GM12878 (cell line): ENCODE data around the gene MAFF. TPM values are rescaled to one million over a fixed set of nuclear protein-coding genes. Genes with fewer than 3 reads are reported as not detected.

Experiments
- ATAC-seq: fragments of 200-7000 bp; cut with Tn5 transposase; 3 replicates; pipeline ENCODE4 v1.9.1; 2020; ENCODE audit warnings: mild to moderate bottlenecking, moderate library complexity
- BruUV-seq: library from RNA; stranded (reverse); fragments of 400-500 nt; replicated peaks from 2 replicates; lab custom pipeline; 2021; lab: Mats Ljungman, UMichigan
- CTCF ChIA-PET: fragments of 300-600 bp; sonication (Branson Sonifier 250); formaldehyde crosslinking; extraction: SDS; loops from one replicate; lab custom pipeline; 2021; ENCODE audit warnings: inconsistent platforms; lab: Yijun Ruan, JAX
- POLR2A ChIA-PET: fragments of 350-600 bp; formaldehyde crosslinking; extraction: SDS; loops from one replicate; lab custom pipeline; 2021; ENCODE audit warnings: inconsistent platforms; lab: Charles Lee
- RAD21 ChIA-PET: fragments of 300-600 bp; sonication (Branson Sonifier 250); formaldehyde crosslinking; loops from one replicate; lab custom pipeline; 2023; ENCODE audit warnings: antibody characterized with exemption; ENCODE audit not compliant: unreplicated experiment; lab: Charles Lee
- SMC1A ChIA-PET: fragments of 300-600 bp; sonication (Branson Sonifier 250); formaldehyde crosslinking; loops from one replicate; lab custom pipeline; 2023; ENCODE audit not compliant: unreplicated experiment, uncharacterized antibody; lab: Charles Lee
- DNase-seq: peaks from one replicate; pipeline ENCODE4 v3.0.0-alpha.2; 2011; ENCODE audit warnings: low read depth, low spot score
- FAIRE-seq: peaks from 3 replicates; lab custom pipeline; 2011; peaks lifted over from hg19 to GRCh38; lab: Jason Lieb, UNC
- H2AFZ ChIP-seq: 2 replicates; pipeline ENCODE4 v1.6.0; 2011; ENCODE audit warnings: low read depth, low read length, control low read depth; ENCODE audit not compliant: control insufficient read depth
- H3K27ac ChIP-seq: 2 replicates; pipeline ENCODE4 v1.5.1; 2011; ENCODE audit warnings: control low read depth; ENCODE audit not compliant: control insufficient read depth, insufficient read depth
- H3K27me3 ChIP-seq, 2 experiments: replicated peaks in 1 of 2; 2 replicates each; pipeline versions ENCODE4 v1.6.0 to v1.6.1; 2011; ENCODE audit warnings: low read length in 1 of 2; ENCODE audit not compliant: control insufficient read depth in 2 of 2, insufficient read depth in 2 of 2
- H3K36me3 ChIP-seq, 2 experiments: 2 replicates each; pipeline ENCODE4 v1.5.1; 2011; ENCODE audit warnings: low read length in 1 of 2; ENCODE audit not compliant: control insufficient read depth in 2 of 2, insufficient read depth in 2 of 2
- H3K4me1 ChIP-seq: 2 replicates; pipeline ENCODE4 v1.6.1; 2011; ENCODE audit warnings: mild to moderate bottlenecking, low read length, moderate library complexity, mixed read lengths; ENCODE audit not compliant: control insufficient read depth, insufficient read depth
- H3K4me2 ChIP-seq: 2 replicates; pipeline ENCODE4 v1.6.0; 2011; ENCODE audit warnings: control low read depth; ENCODE audit not compliant: control insufficient read depth, insufficient read depth
- H3K4me3 ChIP-seq: fragments of 200-600 bp; sonication (generic); 2 replicates; pipeline ENCODE4 v1.5.1; 2016
- H3K79me2 ChIP-seq: 2 replicates; pipeline ENCODE4 v1.6.0; 2011; ENCODE audit warnings: low read length; ENCODE audit not compliant: control insufficient read depth, insufficient read depth
- H3K9ac ChIP-seq: 2 replicates; pipeline ENCODE4 v1.8.0; 2011; ENCODE audit warnings: low read length, control low read depth, mixed read lengths; ENCODE audit not compliant: control insufficient read depth, insufficient read depth
- H3K9me3 ChIP-seq: replicated peaks from 3 replicates; pipeline ENCODE4 v1.5.1; 2011; ENCODE audit warnings: mild to moderate bottlenecking, low read length; ENCODE audit not compliant: control insufficient read depth, insufficient read depth
- H4K20me1 ChIP-seq: 2 replicates; pipeline ENCODE4 v1.6.0; 2011; ENCODE audit not compliant: control insufficient read depth, insufficient read depth
- BRCA1 ChIP-seq: IDR thresholded peaks from 2 replicates; pipeline ENCODE4 v1.6.1; 2011; ENCODE audit warnings: low read depth, low read length, improper control_type of control experiment
- CEBPB ChIP-seq, 2 experiments: fragments of 150-350 bp in 1 of 2; IDR thresholded peaks; 2 replicates each; pipeline ENCODE4 v1.6.1; 2012 to 2014; ENCODE audit warnings: low read depth in 2 of 2, low read length in 2 of 2, borderline replicate concordance in 1 of 2, inconsistent platforms in 1 of 2
- CREM ChIP-seq: IDR thresholded peaks from 2 replicates; pipeline ENCODE4 v1.6.1; 2014; ENCODE audit warnings: antibody characterized with exemption, low read depth
- IKZF1 ChIP-seq: fragments of 450-650 bp; conservative IDR thresholded peaks from 2 replicates; pipeline ENCODE4 v1.6.1; 2017; ENCODE audit warnings: antibody characterized with exemption, mild to moderate bottlenecking
- LARP7 ChIP-seq: fragments of 450-650 bp; IDR thresholded peaks from 2 replicates; pipeline ENCODE4 v1.6.1; 2017; ENCODE audit warnings: mild to moderate bottlenecking
- MTA2 ChIP-seq: fragments of 450-650 bp; IDR thresholded peaks from 2 replicates; pipeline ENCODE4 v1.6.1; 2016; ENCODE audit warnings: low read depth, mild to moderate bottlenecking, moderate library complexity
- NFXL1 ChIP-seq: fragments of 450-650 bp; IDR thresholded peaks from 2 replicates; pipeline ENCODE4 v1.6.1; 2017; ENCODE audit warnings: antibody characterized with exemption, mild to moderate bottlenecking, borderline replicate concordance
- NKRF ChIP-seq: fragments of 450-650 bp; conservative IDR thresholded peaks from 2 replicates; pipeline ENCODE4 v1.6.1; 2017; ENCODE audit warnings: mild to moderate bottlenecking, moderate library complexity
- NR2F1 ChIP-seq: fragments of 450-650 bp; conservative IDR thresholded peaks from 2 replicates; pipeline ENCODE4 v1.6.1; 2017; ENCODE audit warnings: mild to moderate bottlenecking
- NRF1 ChIP-seq: conservative IDR thresholded peaks from 2 replicates; pipeline ENCODE4 v1.6.1; 2011; ENCODE audit warnings: mild to moderate bottlenecking, low read depth, low read length, improper control_type of control experiment
- PAX5 ChIP-seq: IDR thresholded peaks from 2 replicates; pipeline ENCODE4 v1.6.1; 2011; ENCODE audit warnings: low read depth, low read length, borderline replicate concordance
- REST ChIP-seq: IDR thresholded peaks from 2 replicates; pipeline ENCODE4 v1.6.1; 2012; ENCODE audit warnings: mild to moderate bottlenecking, low read depth, low read length
- SREBF1 ChIP-seq: IDR thresholded peaks from 2 replicates; pipeline ENCODE4 v1.6.1; 2012; ENCODE audit warnings: mild to moderate bottlenecking, low read length
- YY1 ChIP-seq: IDR thresholded peaks from 2 replicates; pipeline ENCODE4 v1.6.1; 2011; ENCODE audit warnings: low read depth, mild to moderate bottlenecking, low read length
- ZBTB33 ChIP-seq: fragments of 450-650 bp; IDR thresholded peaks from 2 replicates; pipeline ENCODE4 v1.6.1; 2017; ENCODE audit warnings: mild to moderate bottlenecking
- ZNF622 ChIP-seq: fragments of 450-650 bp; IDR thresholded peaks from 2 replicates; pipeline ENCODE4 v1.6.1; 2017; ENCODE audit warnings: mild to moderate bottlenecking, inconsistent platforms
- WGBS: methylation state at CpG from one replicate; pipeline ENCODE4 v1.1.6; 2016; ENCODE audit warnings: low lambda C conversion rate; ENCODE audit not compliant: insufficient replicate concordance, insufficient coverage; ENCODE audit errors: missing lambda C conversion rate; 5-methylcytosine and 5-hydroxymethylcytosine counted together
- in situ Hi-C: fragments of 300-500 bp; cut with MboI; formaldehyde crosslinking; loops from 9 replicates; pipeline ENCODE4 v1.14.3; 2018; ENCODE audit warnings: mixed read lengths
- intact Hi-C: fragments of 100-400 bp; cut with micrococcal nuclease; formaldehyde crosslinking; loops from one replicate; pipeline ENCODE4 v1.14.2; 2022; ENCODE audit not compliant: unreplicated experiment
- polyA plus RNA-seq, 11 experiments: library from polyadenylated mRNA; depleted of rRNA in 4 of 11; unstranded in 6 of 11; stranded (reverse) in 5 of 11; fragments of >200 nt; fragmentation: Nextera tagmentation in 4 of 11; fragmentation: Illumina TruSeq in 1 of 11; extraction: Ambion mirVana in 4 of 11; extraction: Trizol in 1 of 11; gene quantifications; 1 replicate in 1 of 11; 2 replicates in 10 of 11; pipeline versions ENCODE4 v1.2.1 to v1.2.3, GENCODE V29; 2011 to 2016; ENCODE audit warnings: inconsistent platforms in 2 of 11, missing spikeins in 2 of 11, low read depth in 1 of 11
- total RNA-seq, 4 experiments: library from RNA; depleted of rRNA in 3 of 4; stranded (reverse); fragments of >200 nt in 3 of 4; fragmentation: Illumina TruSeq in 1 of 4; extraction: Trizol in 1 of 4; gene quantifications; 2 replicates each; pipeline versions ENCODE4 v1.2.1 to v1.2.3, GENCODE V29; 2013 to 2021

MAFF gene
- total and polyA plus RNA-seq, 10 of the 15 experiments (the other 5 are each of a cell fraction or from before 2014, with no cell fraction given), result 0.22 to 2.3 (median 0.81) TPM; not detected in 1

GRCh38 chr22:38235240-38235850 lies 33.6 kb downstream of the MAFF start (continued):
- TF ChIP-seq NR2F1, result no peak
- no peak for TF ChIP-seq IKZF1
- TF ChIP-seq LARP7, result no peak
- TF ChIP-seq CREM, result no peak
- TF ChIP-seq, all 136 proteins: peak for 0

- DNase-seq (no peak), ATAC-seq (no peak), FAIRE-seq (no peak)
- Histone ChIP-seq H3K4me1 (no peaks in the 10 kb centered on the region), H4K20me1 (no peaks in the 10 kb centered on the region), H3K36me3 (no peaks in the 10 kb centered on the region; a peak in 1 of 4 replicates), H3K9me3 (no peaks in the 10 kb centered on the region), H3K27me3 (no peaks in the 10 kb centered on the region), H3K79me2 (no peaks in the 10 kb centered on the region), H3K4me2 (no peak overlapping the region), H3K27ac (no peak overlapping the region), H2AFZ (no peak overlapping the region), H3K4me3 (no peak overlapping the region), H3K9ac (no peak overlapping the region)
- 85% methylated on average over 8 of the region's 8 CpGs for WGBS
- ChIA-PET CTCF (no interaction called here), POLR2A (no interaction called here), RAD21 (no interaction called here), SMC1A (no interaction called here)
- in situ Hi-C loops (no loop called here), intact Hi-C loops (no loop called here)
- BruUV-seq, result no TSS peak
- TF ChIP-seq BRCA1, result no peak
- TF ChIP-seq ZBTB33, result no peak
- TF ChIP-seq NKRF, result no peak
- TF ChIP-seq YY1, result no peak
- no peak for TF ChIP-seq CEBPB (IDR thresholded peaks at IDR 0.05; ENCODE audit: borderline replicate concordance in 1 of 2, low read depth in 2 of 2, low read length in 2 of 2)
- no peak for TF ChIP-seq PAX5
- TF ChIP-seq MTA2, result no peak
- TF ChIP-seq REST, result no peak
- TF ChIP-seq NFXL1, result no peak
- no peak for TF ChIP-seq SREBF1
- TF ChIP-seq NRF1, result no peak
- TF ChIP-seq ZNF622, result no peak
Observed at GRCh38 chr22:38236786-38237185, 35.0 kb downstream of the MAFF start.
